ENCODE data around the gene TGIF1.

- TF ChIP-seq YY1 (IDR thresholded peaks at IDR 0.05; ENCODE audit: low read depth) (no peak), EP300 (IDR thresholded peaks at IDR 0.05; ENCODE audit: borderline replicate concordance) (no peak), CEBPB (IDR thresholded peaks at IDR 0.05) (no peak), RAD21 (IDR thresholded peaks at IDR 0.05; ENCODE audit: low read depth) (no peak), ZBTB7A (IDR thresholded peaks at IDR 0.05; ENCODE audit: low read depth) (no peak), TAF1 (IDR thresholded peaks at IDR 0.05; ENCODE audit: low read depth) (no peak), NFIC (IDR thresholded peaks at IDR 0.05) (no peak), TEAD4 (IDR thresholded peaks at IDR 0.05) (no peak), REST (IDR thresholded peaks at IDR 0.05; ENCODE audit: low read depth) (no peak)
These were observed 25.6 kb upstream of the TGIF1 start for GRCh38 chr18:3424280-3424890.
